Neuronal stem cell (in vitro differentiated cells): Measurements from ENCODE around the gene ARV1.
"Not testable (repeated sequence)": the region's sequence is repeated elsewhere in the genome, so short reads cannot be mapped to it uniquely, and the experiment has no call there.

Source experiments
- DNase-seq: peaks from one replicate; pipeline ENCODE4 v3.0.0-alpha.2; 2013; ENCODE audit warnings: low spot score
- H2AFZ ChIP-seq: one replicate; pipeline ENCODE4 v1.6.1; 2013; ENCODE audit warnings: mild to moderate bottlenecking, low read length, inconsistent platforms
- H2AK5ac ChIP-seq: 2 replicates; pipeline ENCODE4 v1.6.1; 2013; ENCODE audit warnings: low read depth, mild to moderate bottlenecking, inconsistent platforms, low read length, moderate library complexity, mixed read lengths
- H2BK120ac ChIP-seq: 2 replicates; pipeline ENCODE4 v1.6.1; 2013; ENCODE audit warnings: low read depth, mild to moderate bottlenecking, inconsistent platforms, low read length, moderate library complexity, mixed read lengths
- H2BK12ac ChIP-seq: one replicate; pipeline ENCODE4 v1.6.1; 2013; ENCODE audit warnings: low read length, inconsistent platforms
- H2BK15ac ChIP-seq: 2 replicates; pipeline ENCODE4 v1.6.1; 2013; ENCODE audit warnings: mild to moderate bottlenecking, low read length, inconsistent platforms, mixed read lengths
- H2BK5ac ChIP-seq: one replicate; pipeline ENCODE4 v1.6.1; 2013; ENCODE audit warnings: inconsistent platforms, mild to moderate bottlenecking, low read length, moderate library complexity
- H3K14ac ChIP-seq: one replicate; pipeline ENCODE4 v1.6.1; 2013; ENCODE audit warnings: low read length, inconsistent platforms
- H3K18ac ChIP-seq: 2 replicates; pipeline ENCODE4 v1.6.1; 2013; ENCODE audit warnings: low read length, inconsistent platforms
- H3K23ac ChIP-seq: 2 replicates; pipeline ENCODE4 v1.6.1; 2013; ENCODE audit warnings: low read depth, mild to moderate bottlenecking, mixed read lengths, low read length, inconsistent platforms; ENCODE audit not compliant: poor library complexity
- H3K27ac ChIP-seq: replicated peaks from 3 replicates; pipeline ENCODE4 v1.5.1; 2013; ENCODE audit warnings: low read length, inconsistent platforms
- H3K27me3 ChIP-seq, 3 experiments: 2 replicates each; pipeline ENCODE4 v1.6.1; 2013; ENCODE audit warnings: low read length in 3 of 3, mild to moderate bottlenecking in 2 of 3, inconsistent platforms in 1 of 3, low read depth in 1 of 3, mixed read lengths in 1 of 3, moderate library complexity in 1 of 3; ENCODE audit not compliant: control insufficient read depth in 3 of 3, insufficient read depth in 3 of 3
- H3K36me3 ChIP-seq, 2 donors: replicated peaks in 1 of 2; 2 replicates each; pipeline ENCODE4 v1.6.1; 2013; ENCODE audit warnings: low read length in 2 of 2; ENCODE audit not compliant: control insufficient read depth in 2 of 2, insufficient read depth in 2 of 2
- H3K4ac ChIP-seq: 2 replicates; pipeline ENCODE4 v1.6.1; 2013; ENCODE audit warnings: inconsistent platforms, mild to moderate bottlenecking, low read length, moderate library complexity
- H3K4me1 ChIP-seq, 2 donors: 1 replicate in 1 of 2; 2 replicates in 1 of 2; pipeline ENCODE4 v1.6.1; 2013; ENCODE audit warnings: low read length in 2 of 2, low read depth in 1 of 2; ENCODE audit not compliant: control insufficient read depth in 2 of 2, insufficient read depth in 1 of 2
- H3K4me2 ChIP-seq: one replicate; pipeline ENCODE4 v1.6.1; 2013; ENCODE audit warnings: mild to moderate bottlenecking, low read length, inconsistent platforms; ENCODE audit not compliant: insufficient read depth, poor library complexity, severe bottlenecking
- H3K4me3 ChIP-seq, 2 donors: 2 replicates each; pipeline ENCODE4 v1.5.1; 2013; ENCODE audit warnings: low read length in 2 of 2, mild to moderate bottlenecking in 2 of 2, inconsistent platforms in 1 of 2, moderate library complexity in 1 of 2
- H3K79me1 ChIP-seq: one replicate; pipeline ENCODE4 v1.6.1; 2013; ENCODE audit warnings: low read depth, mild to moderate bottlenecking, inconsistent platforms, low read length, moderate library complexity
- H3K9ac ChIP-seq: one replicate; pipeline ENCODE4 v1.6.1; 2013; ENCODE audit warnings: mild to moderate bottlenecking, low read depth, low read length, inconsistent platforms; ENCODE audit not compliant: poor library complexity
- H3K9me3 ChIP-seq, 2 donors: replicated peaks in 1 of 2; 2 replicates each; pipeline versions ENCODE3 to v1.6.1; 2013; ENCODE audit warnings: low read length in 2 of 2, mild to moderate bottlenecking in 2 of 2, inconsistent platforms in 1 of 2, low read depth in 1 of 2, mixed read lengths in 1 of 2, moderate library complexity in 1 of 2; ENCODE audit not compliant: control insufficient read depth in 2 of 2, insufficient read depth in 1 of 2
- H4K8ac ChIP-seq: one replicate; pipeline ENCODE4 v1.6.1; 2013; ENCODE audit warnings: low read depth, mild to moderate bottlenecking, inconsistent platforms, low read length, moderate library complexity
- H4K91ac ChIP-seq: one replicate; pipeline ENCODE4 v1.6.1; 2013; ENCODE audit warnings: low read length, low read depth, mild to moderate bottlenecking, inconsistent platforms; ENCODE audit not compliant: poor library complexity
- WGBS, 2 donors: extraction: QIAGEN DNeasy Blood & Tissue Kit; methylation state at CpG; one replicate each; pipeline ENCODE4 v1.1.7; 2013; ENCODE audit warnings: missing lambda C conversion rate in 2 of 2, mixed read lengths in 1 of 2; ENCODE audit not compliant: insufficient read length in 2 of 2, insufficient replicate concordance in 1 of 2; ENCODE audit errors: extremely low coverage in 2 of 2; 5-methylcytosine and 5-hydroxymethylcytosine counted together

The ARV1 gene

DNA sequence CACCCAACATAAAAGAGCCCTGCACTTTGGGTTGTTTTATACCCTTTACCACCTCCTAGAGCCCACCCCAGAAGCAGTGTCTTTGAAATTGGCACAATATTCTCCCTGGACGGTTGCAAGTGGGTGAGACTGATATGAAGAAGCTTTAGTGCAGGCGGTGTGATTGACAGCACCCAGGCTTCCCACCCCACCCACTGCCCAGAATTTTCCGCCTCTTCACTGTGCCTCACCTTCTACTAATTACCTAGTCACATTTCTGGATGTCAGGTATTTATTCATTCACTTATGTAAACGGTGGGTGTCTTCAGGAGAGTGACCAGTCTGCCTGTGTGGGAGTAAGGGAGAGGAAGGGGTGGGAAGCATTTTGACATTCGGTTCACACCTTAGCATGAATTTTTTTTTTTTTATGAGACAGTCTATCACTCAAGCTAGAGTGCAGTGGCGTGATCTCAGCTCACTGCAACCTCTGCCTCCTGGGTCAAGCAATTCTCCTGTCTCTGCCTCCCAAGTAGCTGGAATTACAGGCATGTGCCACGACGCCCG, 62.9 kb downstream of the ARV1 start:
- Histone ChIP-seq H3K27me3 (peaks cover 5 to 40% (median 30%) of the 10 kb centered on the region in 3 experiments), H3K27ac (no peak overlapping the region), H3K36me3 (no peaks in the 10 kb centered on the region)

DNA sequence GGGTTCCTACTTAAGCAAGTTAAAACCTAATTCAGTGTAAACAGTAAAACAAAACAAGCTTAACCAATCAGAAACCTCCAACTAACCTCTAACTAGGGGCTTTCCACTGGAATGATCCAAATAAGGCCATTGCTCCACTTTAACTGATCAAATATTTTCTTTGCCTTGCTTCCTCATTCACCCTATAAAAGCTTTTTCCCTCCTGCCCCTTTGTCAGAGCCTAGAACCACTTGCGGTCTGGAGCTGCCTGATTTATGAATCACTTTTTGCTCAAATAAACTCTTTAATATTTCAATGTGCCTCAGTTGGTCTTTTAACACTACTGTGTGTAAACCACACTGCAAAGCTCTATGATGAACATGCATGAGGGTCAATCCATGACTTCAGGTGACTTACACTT, 65.7 kb downstream of the ARV1 start:
- Histone ChIP-seq H3K4ac (no peak overlapping the region), H2BK120ac (no peak overlapping the region), H3K9ac (no peak overlapping the region), H3K4me3 (no peak overlapping the region), H3K27me3 (peaks cover 0 to 48% (median 26%) of the 10 kb centered on the region in 3 experiments), H3K79me1 (peaks cover 1% of the 10 kb centered on the region), H2AFZ (no peak overlapping the region), H2BK15ac (no peak overlapping the region), H2AK5ac (no peak overlapping the region), H3K27ac (no peak overlapping the region), H3K14ac (no peak overlapping the region), H3K4me1 (peaks cover 1 to 4% of the 10 kb centered on the region in 2 donors), H2BK12ac (no peak overlapping the region), H2BK5ac (no peak overlapping the region), H4K8ac (no peak overlapping the region), H3K18ac (no peak overlapping the region), H3K36me3 (no peaks in the 10 kb centered on the region), H3K23ac (no peak overlapping the region), H4K91ac (no peak overlapping the region), H3K9me3 (peaks cover 2 to 7% of the 10 kb centered on the region in 2 donors), H3K4me2 (no peak overlapping the region)
- DNase-seq, result no peak
- no CpG with 5 or more reads among the region's 1 CpG for WGBS, 2 donors

More for the DNA sequence above, 62.9 kb downstream of the ARV1 start:
- Histone ChIP-seq H2BK15ac (no peak overlapping the region), H3K4me3 (no peak overlapping the region), H2BK12ac (no peak overlapping the region), H3K4me2 (no peak overlapping the region), H3K14ac (no peak overlapping the region), H3K9ac (no peak overlapping the region), H2AK5ac (no peak overlapping the region), H3K4me1 (peaks cover 5 to 7% of the 10 kb centered on the region in 2 donors), H3K18ac (no peak overlapping the region), H4K8ac (no peak overlapping the region), H4K91ac (no peak overlapping the region), H3K9me3 (peaks cover 2 to 7% of the 10 kb centered on the region in 2 donors), H3K4ac (no peak overlapping the region), H2BK120ac (no peak overlapping the region), H2AFZ (no peak overlapping the region), H3K23ac (no peak overlapping the region), H2BK5ac (no peak overlapping the region), H3K79me1 (no peaks in the 10 kb centered on the region)
- DNase-seq, result no peak
- no CpG with 5 or more reads among the region's 9 CpGs for WGBS, 2 donors

DNA sequence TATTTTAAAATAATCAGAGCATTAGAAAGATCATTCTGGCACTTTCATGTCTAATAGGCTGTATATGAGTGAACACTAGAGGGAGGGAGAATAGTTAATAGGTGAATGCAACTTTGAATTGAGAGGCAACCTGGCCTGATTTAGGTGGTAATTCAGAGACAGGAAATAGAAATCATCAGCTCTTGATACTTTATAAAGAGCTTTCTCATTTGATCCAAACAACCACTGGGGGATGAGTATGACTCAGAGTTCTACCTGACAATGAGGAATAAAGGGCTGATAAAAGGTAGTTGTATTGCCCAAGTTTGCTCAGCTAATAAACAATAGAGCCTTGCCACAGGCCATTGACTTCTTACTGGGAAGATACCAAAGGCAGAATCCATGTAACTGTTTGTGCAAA, 66.4 kb downstream of the ARV1 start:
- Histone ChIP-seq H4K91ac (no peak overlapping the region), H2BK5ac (no peak overlapping the region), H2BK12ac (no peak overlapping the region), H3K9me3 (peaks cover 2 to 7% of the 10 kb centered on the region in 2 donors), H3K27me3 (peaks cover 0 to 47% (median 23%) of the 10 kb centered on the region in 3 experiments), H3K14ac (no peak overlapping the region), H2BK120ac (no peak overlapping the region), H4K8ac (no peak overlapping the region), H3K18ac (no peak overlapping the region), H3K79me1 (peaks cover 1% of the 10 kb centered on the region), H2AK5ac (no peak overlapping the region), H2AFZ (no peak overlapping the region), H3K9ac (no peak overlapping the region), H3K27ac (no peak overlapping the region), H3K4me3 (no peak overlapping the region), H3K23ac (no peak overlapping the region), H3K36me3 (no peaks in the 10 kb centered on the region), H3K4me1 (peaks cover 1 to 4% of the 10 kb centered on the region in 2 donors), H3K4ac (no peak overlapping the region), H3K4me2 (no peak overlapping the region), H2BK15ac (no peak overlapping the region)
- DNase-seq, result no peak

GRCh38 chr1:231045921-231046729, 67.2 kb downstream of the ARV1 start:
- H2AK5ac ChIP-seq, H2AFZ ChIP-seq, H3K36me3 ChIP-seq, H3K14ac ChIP-seq, H3K4me3 ChIP-seq, H2BK120ac ChIP-seq, H3K9ac ChIP-seq, H3K18ac ChIP-seq, DNase-seq, H4K8ac ChIP-seq, H2BK15ac ChIP-seq, H4K91ac ChIP-seq, H3K4ac ChIP-seq, H2BK5ac ChIP-seq, H3K4me1 ChIP-seq, H3K9me3 ChIP-seq, H3K4me2 ChIP-seq, H3K23ac ChIP-seq, H2BK12ac ChIP-seq, H3K79me1 ChIP-seq, H3K27ac ChIP-seq: not testable (repeated sequence)
- H3K27me3 ChIP-seq, result peaks cover 0 to 44% (median 14%) of the 10 kb centered on the region in 3 experiments
- WGBS, 2 donors, result no CpG with 5 or more reads among the region's 10 CpGs
